ENCODE results near the gene CDX1.
"Not testable (repeated sequence)": the region's sequence is repeated elsewhere in the genome, so short reads cannot be mapped to it uniquely, and the experiment has no call there.

Gene CDX1

GRCh38 chr5:150233706-150234105 lies 67.1 kb downstream of the CDX1 start:
- not testable (repeated sequence) for DNase-seq (ENCODE audit: low read depth)
